HG02763 (cell line): Measurements from ENCODE around the gene PLXNA4.

ENCODE experiments used
- ATAC-seq: cut with Tn5 transposase; IDR thresholded peaks from one replicate; pipeline ENCODE4 v1.9.1; 2021; ENCODE audit warnings: mild to moderate bottlenecking, moderate library complexity; ENCODE audit not compliant: unreplicated experiment

Gene PLXNA4

DNA sequence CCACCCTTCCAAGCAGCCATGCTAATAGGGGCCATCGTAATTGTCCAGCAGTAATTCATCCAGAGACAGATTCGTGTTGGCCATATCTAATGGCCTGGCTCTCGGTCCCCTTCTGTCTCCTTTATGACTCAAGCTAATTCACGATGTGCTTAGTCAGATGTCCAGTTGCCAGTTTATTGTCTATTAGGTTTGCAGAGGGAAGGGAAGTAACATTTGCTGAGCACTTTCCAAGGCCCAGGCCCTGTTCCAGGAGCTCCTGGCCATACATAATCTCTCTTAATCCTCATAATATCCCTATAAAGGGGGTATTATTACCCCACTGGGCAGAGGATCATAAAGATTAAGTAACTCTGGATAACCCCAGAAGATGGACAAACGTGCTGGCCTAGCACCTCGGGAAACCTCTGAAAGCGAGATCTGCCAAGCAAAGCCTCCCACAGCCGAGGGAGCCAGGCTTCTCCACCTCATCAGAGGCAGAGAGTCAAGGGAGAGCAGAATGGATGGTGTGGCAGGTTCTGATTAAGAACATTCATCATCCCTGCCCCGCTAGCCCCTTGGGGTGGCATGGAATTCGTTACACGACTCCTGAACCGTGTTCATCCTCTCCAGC lies 153.7 kb downstream of the PLXNA4 start:
- ATAC-seq: no peak

DNA sequence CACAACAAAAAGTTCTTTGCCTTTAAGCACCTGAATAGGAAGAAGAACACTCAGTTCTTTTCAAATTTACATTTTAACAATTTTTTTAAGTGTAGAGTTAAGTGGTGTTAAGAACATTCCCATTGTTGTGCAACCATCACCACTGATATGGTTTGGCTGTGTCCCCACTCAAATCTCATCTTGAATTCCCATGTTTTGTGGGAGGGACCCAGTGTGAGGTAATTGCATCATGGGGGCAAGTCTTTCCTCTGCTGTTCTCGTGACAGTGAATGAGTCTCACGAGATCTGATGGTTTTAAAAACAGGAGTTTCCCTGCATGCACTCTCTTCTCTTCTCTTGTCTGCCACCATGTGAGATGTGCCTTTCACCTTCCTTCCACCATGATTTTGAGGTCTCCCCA lies 155.7 kb downstream of the PLXNA4 start:
- ATAC-seq: no peak

DNA sequence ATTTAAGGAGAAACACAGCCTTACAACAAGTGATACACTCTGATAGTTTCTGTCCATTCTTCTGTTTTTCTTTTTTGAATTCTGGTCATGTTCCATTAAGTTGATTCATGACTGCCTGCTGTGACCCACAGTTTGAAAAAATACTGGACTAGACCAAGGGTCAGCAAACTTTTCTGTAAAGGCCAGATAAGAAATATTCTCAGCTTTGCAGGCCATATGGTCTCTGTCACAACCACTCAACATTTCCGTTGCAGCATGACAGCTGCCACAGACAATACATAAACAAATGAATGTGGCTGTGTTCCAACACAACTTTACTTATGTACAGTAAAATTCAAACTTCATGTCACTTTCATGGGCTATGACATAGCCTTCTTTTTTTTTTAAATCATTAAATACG lies 156.7 kb downstream of the PLXNA4 start:
- no peak for ATAC-seq

- no peak for ATAC-seq
These were observed 157.4 kb downstream of the PLXNA4 start for GRCh38 chr7:132418840-132419239.

DNA sequence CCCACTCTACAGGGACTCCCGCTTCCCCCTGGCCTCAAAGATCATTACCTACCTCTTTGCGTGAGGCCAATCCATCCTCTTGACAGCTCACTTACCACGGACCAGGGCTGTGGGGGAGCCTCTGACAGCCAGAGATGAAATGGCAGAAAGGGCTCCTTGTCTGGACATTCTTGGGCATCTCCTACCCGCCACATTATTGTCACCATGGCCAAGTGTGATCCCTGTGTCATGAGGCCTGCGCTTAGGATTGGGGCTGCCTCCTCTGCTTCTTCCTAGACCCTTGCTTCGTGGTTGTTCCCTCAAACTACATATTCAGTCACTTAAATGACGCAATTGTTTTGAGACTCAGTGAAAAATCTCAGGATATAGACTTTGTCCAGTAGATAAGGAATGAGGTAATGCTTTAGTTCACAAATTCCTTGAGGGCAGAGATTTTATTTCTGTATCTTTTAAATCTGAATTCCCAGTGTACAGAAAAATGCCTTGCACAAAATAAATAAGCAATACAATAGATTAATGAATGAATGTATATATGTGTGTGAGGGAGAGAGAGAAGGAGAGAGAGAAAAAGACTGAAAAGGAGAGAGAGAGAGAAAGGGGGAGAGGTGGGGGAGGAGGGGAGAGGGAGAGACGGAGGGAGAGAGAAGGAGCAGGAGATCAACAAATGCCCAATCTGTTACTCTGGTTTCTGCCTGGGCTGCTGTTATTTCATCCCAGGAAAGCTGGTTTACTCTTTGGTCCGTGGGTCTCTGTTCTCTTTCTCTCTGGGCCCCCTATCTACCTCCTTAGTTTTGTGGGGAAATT lies 159.0 kb downstream of the PLXNA4 start:
- no peak for ATAC-seq

DNA sequence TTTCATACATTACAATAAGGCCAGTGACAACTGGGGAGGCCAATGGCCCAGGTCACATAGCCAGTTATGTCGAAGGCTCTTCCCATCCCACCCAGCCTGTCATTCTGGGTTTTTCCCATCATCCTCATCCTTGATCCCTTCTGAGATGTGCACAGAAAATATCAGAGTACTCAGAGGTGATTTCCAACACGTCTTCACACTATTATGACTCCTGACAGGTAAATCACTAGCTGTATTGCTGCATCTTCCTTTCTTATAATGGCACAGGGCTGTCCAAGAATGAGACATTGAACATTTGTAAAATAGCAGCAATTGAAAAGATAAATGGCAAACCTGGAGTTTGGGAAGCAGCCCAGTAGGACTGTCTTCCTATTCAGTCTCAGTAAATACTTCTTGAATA lies 159.9 kb downstream of the PLXNA4 start:
- no peak for ATAC-seq

DNA sequence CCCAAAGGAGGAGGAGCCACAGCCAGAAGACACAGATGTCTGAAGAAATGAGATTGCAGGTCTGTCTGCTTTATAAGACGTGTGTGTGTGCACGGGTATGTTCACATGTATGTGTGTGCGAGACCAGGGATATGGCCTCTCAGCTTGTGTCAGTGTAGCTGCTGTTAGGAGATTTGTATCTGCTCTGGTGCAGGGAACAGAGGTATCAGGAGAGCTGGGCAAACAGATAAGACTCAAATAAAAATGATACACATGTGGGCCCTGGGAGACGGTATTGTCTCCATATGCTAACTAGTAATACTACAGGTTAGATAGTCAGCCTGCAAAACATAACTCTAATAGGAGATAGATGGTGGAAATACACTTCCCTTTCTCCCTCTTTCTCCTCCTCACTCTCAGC lies 161.0 kb downstream of the PLXNA4 start:
- no peak for ATAC-seq

DNA sequence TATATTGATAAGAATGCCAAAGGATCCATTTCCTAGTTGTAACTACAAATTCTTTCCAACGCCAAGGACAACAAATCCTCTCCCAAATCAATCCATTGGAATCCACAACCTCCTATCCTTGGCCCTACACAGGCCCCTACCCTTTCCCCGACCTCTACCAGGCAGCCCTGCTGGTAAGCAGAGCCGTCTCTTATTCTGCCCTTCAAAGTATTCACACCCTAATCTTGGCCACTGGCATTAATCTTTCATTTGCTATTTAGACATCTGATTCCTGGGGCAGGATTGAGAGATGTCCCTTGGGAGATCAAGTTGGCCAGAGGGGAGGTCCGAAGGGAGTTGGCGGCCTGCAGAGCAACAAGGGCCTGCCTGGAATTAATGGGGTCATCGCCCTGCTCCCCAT lies 161.4 kb downstream of the PLXNA4 start:
- no peak for ATAC-seq

DNA sequence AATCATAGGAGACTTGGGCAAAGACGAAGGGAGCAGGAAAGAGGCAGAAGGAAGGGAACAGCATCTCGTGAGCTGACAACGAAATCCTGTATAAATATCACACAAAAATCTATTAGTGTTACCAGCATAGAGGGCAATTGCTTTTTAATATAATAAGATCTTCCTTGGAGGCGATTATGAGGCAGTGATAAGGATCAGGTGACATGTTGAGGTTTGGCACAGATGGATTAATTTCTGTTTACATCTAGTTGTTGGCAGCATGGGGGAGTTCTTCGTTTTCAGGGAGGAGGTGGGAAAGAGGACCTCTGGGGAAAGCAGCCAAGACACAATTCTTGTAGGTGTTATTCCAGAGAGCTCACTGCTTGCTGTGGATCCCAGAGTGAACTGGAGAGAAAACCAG lies 163.8 kb downstream of the PLXNA4 start:
- ATAC-seq: no peak

GRCh38 chr7:132410861-132411541 lies 165.3 kb downstream of the PLXNA4 start:
- no peak for ATAC-seq

DNA sequence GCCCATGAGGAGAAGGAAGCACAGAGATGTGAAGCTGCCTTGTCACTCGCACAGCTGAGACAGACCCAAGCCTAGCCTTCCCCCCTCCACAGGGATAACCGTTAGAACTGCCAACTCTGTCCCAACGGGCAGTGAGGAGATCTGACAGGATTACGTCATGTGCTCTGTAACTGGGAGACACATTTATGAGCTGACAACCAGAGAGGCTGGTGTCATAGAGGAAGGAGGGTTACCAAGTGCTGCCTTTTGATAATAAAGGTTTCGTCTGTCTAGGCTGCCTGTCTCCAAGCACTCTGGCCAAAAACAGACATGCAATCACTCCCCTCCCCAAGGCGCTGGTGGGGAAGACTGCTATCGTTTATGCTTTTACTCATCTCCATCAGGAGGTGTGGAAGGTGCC lies 165.9 kb downstream of the PLXNA4 start:
- no peak for ATAC-seq

DNA sequence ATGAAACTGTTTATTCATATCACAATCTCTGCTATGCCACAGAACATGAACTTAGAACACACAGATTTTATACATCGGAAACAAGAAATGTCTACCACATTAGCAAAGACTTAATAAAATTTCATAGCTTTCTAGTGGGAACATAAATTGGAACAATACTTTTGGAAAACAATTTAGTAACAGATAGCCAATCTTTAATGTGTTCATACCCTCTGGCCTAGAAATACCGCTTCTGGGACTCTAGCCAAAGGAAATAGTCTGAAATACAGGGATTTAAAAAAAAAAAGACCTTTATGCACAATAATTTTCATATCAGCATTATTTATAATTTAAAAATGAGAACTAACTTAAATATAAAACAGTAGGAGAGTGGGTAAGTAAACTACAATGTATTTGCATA lies 168.5 kb downstream of the PLXNA4 start:
- ATAC-seq: no peak

DNA sequence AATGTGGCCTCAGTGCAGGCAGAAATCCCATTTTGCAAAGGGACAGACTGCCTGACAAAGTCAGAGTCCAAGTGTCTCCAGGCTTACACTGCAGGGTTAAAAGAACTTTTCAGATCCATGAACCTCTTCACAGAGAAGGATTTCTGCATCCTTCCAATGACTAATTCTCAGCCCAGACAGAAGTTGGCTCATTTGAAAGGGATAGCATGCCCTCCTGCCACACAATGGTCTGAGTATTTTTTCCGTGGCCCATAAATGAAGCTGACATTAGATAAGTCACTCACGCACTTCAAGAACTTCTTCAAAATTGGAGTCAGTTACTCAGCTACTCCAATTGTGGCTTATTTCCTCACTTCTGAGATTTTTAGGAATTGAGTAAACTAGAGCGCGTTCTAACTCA lies 170.2 kb downstream of the PLXNA4 start:
- ATAC-seq: no peak

- ATAC-seq: no peak
These were observed 172.0 kb downstream of the PLXNA4 start for GRCh38 chr7:132404261-132404660.

GRCh38 chr7:132403465-132404110 lies 172.7 kb downstream of the PLXNA4 start:
- no peak for ATAC-seq

DNA sequence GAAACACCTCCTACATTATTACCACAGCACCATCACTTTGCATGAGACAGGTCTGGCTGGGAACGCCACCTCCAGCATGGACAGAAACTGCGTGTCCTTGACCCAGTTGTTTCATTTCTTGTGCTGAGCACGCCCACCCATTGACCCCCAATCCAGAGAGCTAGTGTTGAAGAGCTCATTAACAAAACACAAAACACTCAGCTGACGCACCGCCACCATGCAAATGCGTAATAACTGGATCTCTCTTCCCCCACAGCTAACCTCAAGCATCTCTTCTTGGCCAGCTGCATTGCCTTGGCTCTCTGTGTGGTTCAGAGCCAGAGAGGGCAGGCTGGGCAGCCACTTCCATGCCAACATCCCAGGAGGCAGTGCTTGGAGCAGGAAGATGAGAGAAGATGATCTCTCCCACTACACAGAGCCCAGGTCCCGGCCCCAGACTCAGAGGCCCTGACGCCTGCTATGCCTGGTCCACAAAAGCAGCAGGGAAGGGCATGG lies 173.5 kb downstream of the PLXNA4 start:
- ATAC-seq: no peak

GRCh38 chr7:132402096-132402495 lies 174.2 kb downstream of the PLXNA4 start:
- no peak for ATAC-seq

DNA sequence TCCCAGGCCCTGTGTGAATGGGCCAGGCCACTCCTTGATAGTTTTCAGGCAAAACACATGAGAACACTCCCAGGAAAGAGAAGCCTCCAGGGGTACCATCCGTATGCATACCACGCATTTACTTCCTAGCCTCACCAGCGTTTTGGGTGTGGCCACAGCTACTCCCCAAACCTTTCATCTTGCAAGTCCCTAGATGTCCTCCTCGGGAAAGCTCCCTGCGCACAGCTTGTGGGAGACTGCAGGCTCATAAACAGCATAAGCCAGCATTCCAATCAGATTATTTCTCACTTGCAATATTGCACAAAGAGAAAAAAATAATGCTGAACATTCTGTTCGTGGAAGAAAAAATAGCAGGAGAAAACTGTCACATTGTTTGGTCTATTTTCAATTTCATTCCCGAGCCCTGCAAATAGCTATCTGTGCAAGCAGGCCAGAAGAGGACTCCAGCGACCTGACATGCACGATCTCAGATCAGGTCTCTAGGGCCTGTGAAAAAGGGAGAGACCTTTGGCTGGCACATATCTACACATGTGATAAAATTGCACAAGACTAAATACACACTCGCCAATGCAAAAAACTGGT lies 175.6 kb downstream of the PLXNA4 start:
- ATAC-seq: no peak

- ATAC-seq: no peak
These were observed 176.9 kb downstream of the PLXNA4 start for GRCh38 chr7:132399367-132399766.

DNA sequence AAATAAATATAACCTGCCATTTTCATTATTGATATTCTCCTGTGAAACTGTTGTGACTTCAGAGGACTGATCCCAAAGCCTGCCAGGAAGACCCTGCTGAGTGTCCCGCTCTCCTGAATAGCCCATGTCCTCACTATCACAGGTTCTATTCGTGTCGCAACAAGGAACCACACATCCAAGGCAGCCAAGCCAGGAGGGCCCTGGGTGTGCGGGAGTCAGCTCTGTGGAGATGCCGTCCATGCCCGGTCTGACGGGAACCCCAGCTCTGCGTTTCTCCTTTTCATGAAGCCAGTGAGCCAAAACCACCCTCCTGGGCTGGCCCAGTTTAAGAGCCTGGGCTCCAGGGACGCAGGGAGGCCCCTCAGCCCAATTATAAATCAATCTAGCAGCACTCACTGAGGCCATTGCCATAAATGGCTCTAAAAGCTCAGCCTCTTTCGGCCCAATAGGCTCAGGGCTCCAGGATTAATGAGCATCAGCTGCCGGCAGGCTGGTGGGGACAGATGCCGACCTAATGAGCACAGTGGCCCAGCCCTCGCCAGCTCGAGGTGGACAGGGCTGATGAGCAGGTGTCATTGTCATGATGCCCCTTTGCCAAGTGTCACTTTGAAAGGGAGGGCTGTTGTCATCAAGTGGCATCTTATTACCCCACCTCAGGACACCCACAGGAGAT lies 177.9 kb downstream of the PLXNA4 start:
- ATAC-seq: no peak

DNA sequence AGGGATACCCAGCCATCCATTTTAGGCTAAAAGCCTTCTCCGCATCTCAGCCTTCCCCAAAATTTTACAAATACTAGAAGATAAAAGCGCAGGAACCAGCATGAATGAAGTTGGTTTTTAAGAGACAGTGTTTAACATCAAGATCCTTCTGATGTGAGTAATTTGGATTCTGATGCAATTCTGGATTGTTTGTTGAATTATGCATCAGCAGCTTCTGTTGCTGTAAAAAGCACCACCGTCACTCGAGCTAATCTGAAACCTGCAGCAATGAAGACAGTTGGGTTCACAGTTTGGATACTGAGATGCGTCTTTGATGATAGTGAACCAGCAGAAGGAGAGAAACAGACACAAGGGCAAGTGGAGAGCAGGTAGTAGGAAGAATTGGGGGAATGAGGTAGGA lies 179.2 kb downstream of the PLXNA4 start:
- no peak for ATAC-seq
